ENCODE results near the gene RBFOX1.

Gene RBFOX1

DNA sequence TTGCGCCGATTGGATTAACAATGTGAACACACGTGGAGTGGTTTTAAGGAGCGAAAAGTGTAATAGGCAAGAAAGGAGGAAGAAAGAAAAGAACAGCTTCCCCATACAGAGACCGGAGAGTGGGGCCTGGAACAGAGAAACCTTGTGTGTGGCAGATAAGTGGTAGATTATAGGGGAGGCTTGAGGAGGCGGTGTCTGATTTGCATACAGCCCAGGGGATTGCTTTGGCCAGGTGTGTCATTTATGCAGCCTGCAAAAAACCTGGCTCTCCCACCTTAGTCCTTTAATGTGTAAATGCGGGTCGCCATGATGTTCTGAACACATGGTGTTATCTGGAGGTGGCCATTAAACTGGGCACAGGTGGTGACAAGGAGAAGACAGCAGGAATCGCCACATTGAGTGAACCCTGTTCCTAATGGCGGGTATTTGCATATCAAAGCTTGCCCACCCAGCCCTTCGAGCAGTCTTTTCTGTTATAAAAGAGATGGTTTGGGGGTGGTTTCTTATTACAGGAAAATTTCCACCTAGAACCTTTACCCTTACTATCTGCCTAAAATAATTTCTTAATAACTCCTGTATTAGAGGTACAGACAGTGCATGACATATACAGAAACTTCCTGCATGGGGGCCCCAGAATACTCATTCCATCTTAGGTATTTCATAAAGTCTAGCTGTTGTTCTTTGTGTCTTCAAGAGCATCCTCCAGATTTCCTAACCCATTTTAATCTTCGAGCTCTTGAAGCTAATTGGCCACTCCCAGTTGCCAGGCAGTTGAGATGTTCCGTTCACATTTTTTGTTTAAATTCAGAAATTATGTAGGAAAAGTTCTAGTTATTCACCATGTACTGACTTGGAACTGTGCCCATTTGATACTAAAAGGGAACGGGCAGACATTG lies 292.5 kb downstream of the RBFOX1 start:
- Histone ChIP-seq H3K27me3 (ENCODE audit: control insufficient read depth in 1 of 2, insufficient read depth in 2 of 2, low read length in 2 of 2) (no peaks in the 10 kb centered on the region), H3K9me3 (ENCODE audit: control insufficient read depth in 2 of 2, low read length in 2 of 2) (peaks cover 0 to 3% of the 10 kb centered on the region in 2 donors), H3K4me1 (ENCODE audit: control insufficient read depth, insufficient read depth, low read length) (no peaks in the 10 kb centered on the region), H3K9ac (ENCODE audit: low read length in 2 of 2) (no peak overlapping the region), H3K27ac (ENCODE audit: low read length) (no peak overlapping the region), H3K4me3 (ENCODE audit: low read length in 2 of 2) (no peak overlapping the region), H3K36me3 (ENCODE audit: control insufficient read depth in 2 of 2, insufficient read depth in 2 of 2, low read length in 2 of 2) (no peaks in the 10 kb centered on the region)

DNA sequence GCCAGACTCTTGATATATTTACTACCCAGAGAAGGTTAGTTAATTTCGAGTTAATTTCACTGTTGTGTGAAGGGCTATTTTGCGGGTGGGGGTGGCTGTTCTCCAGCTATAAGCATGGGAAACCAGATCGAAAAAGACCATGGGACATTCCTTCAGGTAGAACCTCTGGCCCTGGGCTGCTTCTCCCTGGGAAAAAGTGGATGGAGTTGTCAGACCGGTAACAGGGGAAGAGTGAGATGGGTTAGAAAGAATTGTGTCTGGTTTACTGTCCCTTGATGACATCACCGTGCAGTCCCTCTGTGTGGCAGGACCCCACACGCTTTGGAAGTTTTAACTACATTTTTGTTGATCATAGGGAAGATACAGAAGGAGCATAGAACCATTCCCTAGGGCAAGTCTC lies 296.3 kb downstream of the RBFOX1 start:
- no peaks in the 10 kb centered on the region for H3K36me3 ChIP-seq (ENCODE audit: control insufficient read depth in 2 of 2, insufficient read depth in 2 of 2, low read length in 2 of 2)
- H3K27ac ChIP-seq (ENCODE audit: low read length): no peak overlapping the region
- no peaks in the 10 kb centered on the region for H3K27me3 ChIP-seq (ENCODE audit: control insufficient read depth in 1 of 2, insufficient read depth in 2 of 2, low read length in 2 of 2)
- H3K4me1 ChIP-seq (ENCODE audit: control insufficient read depth, insufficient read depth, low read length): no peaks in the 10 kb centered on the region
- no peak overlapping the region for H3K4me3 ChIP-seq (ENCODE audit: low read length in 2 of 2)
- H3K9ac ChIP-seq (ENCODE audit: low read length in 2 of 2): no peak overlapping the region
- H3K9me3 ChIP-seq (ENCODE audit: control insufficient read depth in 2 of 2, low read length in 2 of 2): peaks cover 0 to 3% of the 10 kb centered on the region in 2 donors

DNA sequence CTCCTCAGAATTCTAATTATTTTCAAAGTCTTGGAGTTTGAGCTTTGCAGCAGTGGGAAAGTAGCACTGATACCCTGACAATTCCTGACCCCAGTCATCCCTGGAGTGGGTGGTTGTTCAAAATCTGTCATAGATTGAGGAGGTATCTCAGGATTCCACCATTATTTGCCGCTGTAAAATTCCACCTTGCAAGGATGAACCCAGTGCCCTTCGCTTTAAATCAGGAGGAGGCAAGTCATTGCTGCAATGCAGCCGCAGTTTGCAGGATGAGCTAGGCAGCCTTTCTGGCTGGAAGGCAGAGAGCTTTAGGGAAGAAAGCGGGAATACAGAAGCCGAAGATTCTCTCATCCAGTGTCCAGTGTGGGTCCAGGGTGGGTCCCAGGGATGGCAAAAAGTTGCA lies 296.9 kb downstream of the RBFOX1 start:
- Histone ChIP-seq H3K27ac (ENCODE audit: low read length) (no peak overlapping the region), H3K4me3 (ENCODE audit: low read length in 2 of 2) (no peak overlapping the region), H3K27me3 (ENCODE audit: control insufficient read depth in 1 of 2, insufficient read depth in 2 of 2, low read length in 2 of 2) (no peaks in the 10 kb centered on the region), H3K36me3 (ENCODE audit: control insufficient read depth in 2 of 2, insufficient read depth in 2 of 2, low read length in 2 of 2) (no peaks in the 10 kb centered on the region), H3K9me3 (ENCODE audit: control insufficient read depth in 2 of 2, low read length in 2 of 2) (peaks cover 0 to 3% of the 10 kb centered on the region in 2 donors), H3K4me1 (ENCODE audit: control insufficient read depth, insufficient read depth, low read length) (no peaks in the 10 kb centered on the region), H3K9ac (ENCODE audit: low read length in 2 of 2) (no peak overlapping the region)

DNA sequence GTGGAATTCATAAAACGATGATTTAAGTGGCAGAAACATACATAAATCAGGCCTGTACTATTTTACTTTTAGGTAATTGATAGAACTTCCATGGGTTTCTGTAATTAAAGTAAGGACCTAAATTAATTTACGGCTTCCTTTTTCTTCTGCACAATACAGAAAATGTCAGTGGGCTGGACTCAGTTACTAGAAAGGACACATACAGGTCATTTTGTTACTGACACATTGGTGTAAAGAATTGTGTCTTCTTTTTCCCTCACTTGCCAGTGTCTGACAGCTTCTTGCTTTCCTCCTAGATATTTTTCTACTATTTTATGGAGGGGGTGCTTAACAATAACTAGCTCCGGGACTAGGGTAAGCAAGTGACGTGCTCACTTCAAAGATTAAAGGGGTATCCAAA lies 304.8 kb downstream of the RBFOX1 start:
- Histone ChIP-seq H3K4me3 (ENCODE audit: low read length in 2 of 2) (no peak overlapping the region), H3K36me3 (ENCODE audit: control insufficient read depth in 2 of 2, insufficient read depth in 2 of 2, low read length in 2 of 2) (no peaks in the 10 kb centered on the region), H3K9ac (ENCODE audit: low read length in 2 of 2) (no peak overlapping the region), H3K27ac (ENCODE audit: low read length) (no peak overlapping the region), H3K4me1 (ENCODE audit: control insufficient read depth, insufficient read depth, low read length) (no peaks in the 10 kb centered on the region), H3K27me3 (ENCODE audit: control insufficient read depth in 1 of 2, insufficient read depth in 2 of 2, low read length in 2 of 2) (no peaks in the 10 kb centered on the region), H3K9me3 (ENCODE audit: control insufficient read depth in 2 of 2, low read length in 2 of 2) (no peaks in the 10 kb centered on the region)

DNA sequence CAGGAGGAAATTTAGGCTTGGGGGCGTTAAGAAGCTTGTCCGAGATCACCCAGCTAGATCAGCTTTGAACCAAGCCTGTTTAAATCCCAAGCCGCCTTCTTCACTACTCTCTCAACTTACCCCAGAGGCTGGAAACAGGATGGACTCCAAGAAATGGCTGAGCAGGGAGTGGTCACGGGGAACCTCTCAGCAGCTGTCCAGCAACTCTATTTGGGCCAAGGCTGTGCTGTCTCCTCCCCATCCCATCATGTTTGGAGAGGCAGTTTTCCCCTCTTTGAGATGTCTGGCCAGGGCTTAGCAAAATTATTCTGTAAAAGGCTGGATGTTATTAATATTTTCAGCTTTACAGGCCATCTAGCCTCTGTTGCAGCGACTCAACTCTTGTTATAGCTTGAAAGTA lies 305.7 kb downstream of the RBFOX1 start:
- no peaks in the 10 kb centered on the region for H3K9me3 ChIP-seq (ENCODE audit: control insufficient read depth in 2 of 2, low read length in 2 of 2)
- H3K4me1 ChIP-seq (ENCODE audit: control insufficient read depth, insufficient read depth, low read length): no peaks in the 10 kb centered on the region
- H3K27me3 ChIP-seq (ENCODE audit: control insufficient read depth in 1 of 2, insufficient read depth in 2 of 2, low read length in 2 of 2): no peaks in the 10 kb centered on the region
- H3K9ac ChIP-seq (ENCODE audit: low read length in 2 of 2): no peak overlapping the region
- H3K4me3 ChIP-seq (ENCODE audit: low read length in 2 of 2): no peak overlapping the region
- H3K36me3 ChIP-seq (ENCODE audit: control insufficient read depth in 2 of 2, insufficient read depth in 2 of 2, low read length in 2 of 2): no peaks in the 10 kb centered on the region
- H3K27ac ChIP-seq (ENCODE audit: low read length): no peak overlapping the region

DNA sequence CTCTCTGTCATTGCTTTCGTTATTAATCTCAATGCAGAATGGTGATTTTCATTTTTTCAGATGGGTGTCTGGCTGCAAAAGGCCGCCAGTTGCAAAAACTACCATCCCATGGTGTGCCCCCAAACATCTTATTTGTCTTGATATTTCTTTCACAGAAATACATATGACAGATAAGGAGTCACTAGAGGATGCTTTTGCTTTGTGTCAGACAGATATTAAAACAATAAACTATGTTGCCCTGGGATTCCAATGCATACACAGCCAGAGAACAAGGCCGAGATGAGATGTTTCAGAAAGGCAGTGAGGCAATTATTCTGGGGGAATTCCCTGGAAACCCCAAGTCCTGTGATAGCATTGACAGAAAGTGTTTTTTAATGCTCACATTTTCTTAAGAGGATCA lies 307.7 kb downstream of the RBFOX1 start:
- Histone ChIP-seq H3K27ac (ENCODE audit: low read length) (no peak overlapping the region), H3K9ac (ENCODE audit: low read length in 2 of 2) (no peak overlapping the region), H3K9me3 (ENCODE audit: control insufficient read depth in 2 of 2, low read length in 2 of 2) (no peaks in the 10 kb centered on the region), H3K4me3 (ENCODE audit: low read length in 2 of 2) (no peak overlapping the region), H3K4me1 (ENCODE audit: control insufficient read depth, insufficient read depth, low read length) (no peaks in the 10 kb centered on the region), H3K36me3 (ENCODE audit: control insufficient read depth in 2 of 2, insufficient read depth in 2 of 2, low read length in 2 of 2) (no peaks in the 10 kb centered on the region), H3K27me3 (ENCODE audit: control insufficient read depth in 1 of 2, insufficient read depth in 2 of 2, low read length in 2 of 2) (no peaks in the 10 kb centered on the region)

DNA sequence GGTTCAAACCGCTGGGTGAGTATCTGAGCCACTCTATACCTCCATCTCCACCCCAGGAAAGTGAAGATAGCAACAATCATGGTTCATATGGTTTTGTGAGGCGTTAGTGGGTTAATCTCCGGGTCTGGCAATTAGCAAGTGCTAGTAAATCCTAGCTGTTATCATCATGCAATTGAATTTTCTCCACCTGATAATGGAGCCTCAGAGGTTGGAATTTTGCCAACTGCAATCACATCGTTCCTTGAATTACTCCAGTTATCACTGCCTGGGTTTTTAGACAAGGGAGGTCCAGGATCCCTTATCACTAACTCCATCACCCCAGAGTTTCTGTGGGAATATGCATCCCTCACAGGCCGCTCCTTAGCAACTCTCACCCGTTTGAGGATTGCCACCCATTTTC lies 311.5 kb downstream of the RBFOX1 start:
- Histone ChIP-seq H3K4me1 (ENCODE audit: control insufficient read depth, insufficient read depth, low read length) (no peaks in the 10 kb centered on the region), H3K4me3 (ENCODE audit: low read length in 2 of 2) (no peak overlapping the region), H3K27me3 (ENCODE audit: control insufficient read depth in 1 of 2, insufficient read depth in 2 of 2, low read length in 2 of 2) (no peaks in the 10 kb centered on the region), H3K9ac (ENCODE audit: low read length in 2 of 2) (no peak overlapping the region), H3K36me3 (ENCODE audit: control insufficient read depth in 2 of 2, insufficient read depth in 2 of 2, low read length in 2 of 2) (no peaks in the 10 kb centered on the region), H3K9me3 (ENCODE audit: control insufficient read depth in 2 of 2, low read length in 2 of 2) (peaks cover 0 to 2% of the 10 kb centered on the region in 2 donors), H3K27ac (ENCODE audit: low read length) (no peak overlapping the region)

DNA sequence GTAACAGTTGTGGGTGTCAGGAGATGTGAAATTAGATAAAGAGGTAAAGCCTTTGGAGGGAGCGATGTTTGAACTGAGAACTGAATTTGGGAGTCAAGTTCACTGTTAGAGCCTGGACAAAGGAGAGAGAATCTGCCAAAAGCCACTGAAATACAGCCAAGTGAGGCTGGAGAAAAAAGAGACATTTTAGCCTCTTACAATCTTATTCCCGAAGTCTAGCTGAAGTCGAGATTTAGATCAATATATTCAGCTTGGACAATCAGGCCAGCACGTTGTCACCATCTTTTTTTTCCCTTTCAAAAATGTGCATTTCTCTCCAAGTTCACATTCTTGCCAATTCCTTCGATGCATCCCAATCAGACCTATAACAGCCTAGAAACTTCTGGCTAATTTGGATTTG lies 312.2 kb downstream of the RBFOX1 start:
- no peaks in the 10 kb centered on the region for H3K4me1 ChIP-seq (ENCODE audit: control insufficient read depth, insufficient read depth, low read length)
- H3K9ac ChIP-seq (ENCODE audit: low read length in 2 of 2): no peak overlapping the region
- no peak overlapping the region for H3K4me3 ChIP-seq (ENCODE audit: low read length in 2 of 2)
- no peaks in the 10 kb centered on the region for H3K27me3 ChIP-seq (ENCODE audit: control insufficient read depth in 1 of 2, insufficient read depth in 2 of 2, low read length in 2 of 2)
- no peaks in the 10 kb centered on the region for H3K36me3 ChIP-seq (ENCODE audit: control insufficient read depth in 2 of 2, insufficient read depth in 2 of 2, low read length in 2 of 2)
- peaks cover 0 to 2% of the 10 kb centered on the region in 2 donors for H3K9me3 ChIP-seq (ENCODE audit: control insufficient read depth in 2 of 2, low read length in 2 of 2)
- no peak overlapping the region for H3K27ac ChIP-seq (ENCODE audit: low read length)

DNA sequence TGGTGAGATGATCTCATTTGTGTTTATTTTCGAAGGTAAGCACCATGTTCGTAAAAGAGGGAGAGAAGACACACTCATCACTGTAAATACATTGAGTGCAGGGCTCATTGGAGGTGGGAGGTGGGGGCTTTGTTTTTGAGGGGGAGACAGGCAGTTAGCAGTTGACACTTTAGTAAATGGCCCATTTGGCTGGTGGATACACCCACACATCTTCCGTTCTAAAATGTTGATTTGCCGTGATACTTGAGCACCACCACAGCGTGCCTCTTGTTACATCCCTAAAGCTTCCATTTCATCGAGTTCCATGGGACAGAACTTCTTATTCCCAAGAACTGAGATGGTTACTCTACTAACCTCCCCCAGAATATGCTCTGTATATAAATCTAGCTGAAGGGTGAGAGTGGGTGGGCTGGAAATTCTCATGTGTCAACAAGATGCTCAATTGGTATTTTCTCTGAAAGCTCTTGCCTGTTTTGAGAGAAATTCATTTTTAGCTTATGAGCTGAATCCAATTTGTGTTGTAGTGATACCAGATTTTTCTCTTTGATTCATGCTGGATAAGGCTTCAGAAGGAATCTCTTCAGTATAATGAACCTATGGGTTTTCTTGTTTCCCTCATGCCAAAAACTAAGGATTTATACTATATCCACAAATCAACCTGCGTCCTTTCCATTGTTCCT lies 314.3 kb downstream of the RBFOX1 start:
- Histone ChIP-seq H3K9ac (ENCODE audit: low read length in 2 of 2) (no peak overlapping the region), H3K27ac (ENCODE audit: low read length) (no peak overlapping the region), H3K4me1 (ENCODE audit: control insufficient read depth, insufficient read depth, low read length) (no peaks in the 10 kb centered on the region), H3K9me3 (ENCODE audit: control insufficient read depth in 2 of 2, low read length in 2 of 2) (peaks cover 0 to 7% of the 10 kb centered on the region in 2 donors), H3K27me3 (ENCODE audit: control insufficient read depth in 1 of 2, insufficient read depth in 2 of 2, low read length in 2 of 2) (no peaks in the 10 kb centered on the region), H3K36me3 (ENCODE audit: control insufficient read depth in 2 of 2, insufficient read depth in 2 of 2, low read length in 2 of 2) (no peaks in the 10 kb centered on the region), H3K4me3 (ENCODE audit: low read length in 2 of 2) (no peak overlapping the region)

DNA sequence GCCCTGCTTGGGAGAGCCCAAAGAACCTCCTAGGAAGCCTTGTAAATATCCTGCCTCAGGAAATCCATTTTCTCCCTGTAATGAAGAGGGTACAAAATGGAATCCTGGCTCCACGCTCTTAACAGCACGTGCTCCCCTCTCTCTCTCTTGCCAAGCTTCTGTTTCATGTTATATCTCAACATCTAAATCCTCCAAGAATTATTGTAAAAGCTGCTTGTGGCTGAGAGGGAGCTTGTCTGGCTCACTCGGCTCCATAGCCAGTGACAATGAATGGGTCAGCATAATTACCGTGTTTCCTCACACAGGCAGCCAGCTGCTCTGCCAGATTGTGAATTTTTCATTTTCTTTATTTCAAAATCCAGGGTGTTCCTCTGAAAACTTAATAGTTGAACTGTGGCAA lies 317.8 kb downstream of the RBFOX1 start:
- H3K27ac ChIP-seq (ENCODE audit: low read length): no peak overlapping the region
- H3K36me3 ChIP-seq (ENCODE audit: control insufficient read depth in 2 of 2, insufficient read depth in 2 of 2, low read length in 2 of 2): no peaks in the 10 kb centered on the region
- no peak overlapping the region for H3K9ac ChIP-seq (ENCODE audit: low read length in 2 of 2)
- H3K4me1 ChIP-seq (ENCODE audit: control insufficient read depth, insufficient read depth, low read length): no peaks in the 10 kb centered on the region
- no peak overlapping the region for H3K4me3 ChIP-seq (ENCODE audit: low read length in 2 of 2)
- H3K27me3 ChIP-seq (ENCODE audit: control insufficient read depth in 1 of 2, insufficient read depth in 2 of 2, low read length in 2 of 2): no peaks in the 10 kb centered on the region
- H3K9me3 ChIP-seq (ENCODE audit: control insufficient read depth in 2 of 2, low read length in 2 of 2): peaks cover 0 to 7% of the 10 kb centered on the region in 2 donors
